Stomach (tissue), 4 donors: ENCODE measurements around the gene BAIAP2L1.
"Not testable (repeated sequence)": the region's sequence is repeated elsewhere in the genome, so short reads cannot be mapped to it uniquely, and the experiment has no call there.

Experiments used
- POLR2A ChIP-seq, 4 donors: fragments of 450-650 bp; IDR thresholded peaks; one replicate each; pipeline ENCODE4 v1.6.1; 2016; ENCODE audit warnings: antibody characterized with exemption in 4 of 4, control low read depth in 2 of 4, mild to moderate bottlenecking in 1 of 4, moderate library complexity in 1 of 4
- POLR2AphosphoS5 ChIP-seq, 3 donors: sonication (generic); formaldehyde crosslinking; IDR thresholded peaks; one replicate each; pipeline ENCODE4 v1.6.1; 2016; ENCODE audit warnings: antibody characterized with exemption in 3 of 3
- TF ChIP-seq, protein P1 (sequence below), 7 experiments: fragments of 450-650 bp in 4 of 7; fragments of 200-600 bp in 3 of 7; sonication (generic) in 3 of 7; IDR thresholded peaks; one replicate each; pipeline ENCODE4 v1.5.1; 2016 to 2019; ENCODE audit warnings: antibody characterized with exemption in 7 of 7, control low read depth in 2 of 7, mild to moderate bottlenecking in 1 of 7

DNA sequence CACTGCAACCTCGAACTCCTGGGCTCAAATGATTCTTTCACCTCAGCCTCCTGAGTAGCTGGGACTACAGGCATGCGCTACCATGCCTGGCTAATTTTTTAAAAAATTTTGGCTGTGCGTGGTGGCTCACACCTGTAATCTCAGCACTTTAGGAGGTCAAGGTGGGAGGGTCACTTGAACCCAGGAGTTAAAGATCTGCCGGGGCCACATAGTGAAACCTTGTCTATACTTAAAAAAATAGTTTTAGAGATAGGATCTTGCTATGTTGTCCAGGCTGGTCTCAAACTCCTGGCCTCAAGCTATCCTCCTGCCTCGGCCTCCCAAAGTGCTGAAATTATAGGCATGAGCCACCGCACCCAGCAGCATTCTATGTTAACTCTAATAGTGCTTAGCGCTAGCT lies 7.3 kb upstream of the BAIAP2L1 start:
- TF ChIP-seq, protein P1, sequence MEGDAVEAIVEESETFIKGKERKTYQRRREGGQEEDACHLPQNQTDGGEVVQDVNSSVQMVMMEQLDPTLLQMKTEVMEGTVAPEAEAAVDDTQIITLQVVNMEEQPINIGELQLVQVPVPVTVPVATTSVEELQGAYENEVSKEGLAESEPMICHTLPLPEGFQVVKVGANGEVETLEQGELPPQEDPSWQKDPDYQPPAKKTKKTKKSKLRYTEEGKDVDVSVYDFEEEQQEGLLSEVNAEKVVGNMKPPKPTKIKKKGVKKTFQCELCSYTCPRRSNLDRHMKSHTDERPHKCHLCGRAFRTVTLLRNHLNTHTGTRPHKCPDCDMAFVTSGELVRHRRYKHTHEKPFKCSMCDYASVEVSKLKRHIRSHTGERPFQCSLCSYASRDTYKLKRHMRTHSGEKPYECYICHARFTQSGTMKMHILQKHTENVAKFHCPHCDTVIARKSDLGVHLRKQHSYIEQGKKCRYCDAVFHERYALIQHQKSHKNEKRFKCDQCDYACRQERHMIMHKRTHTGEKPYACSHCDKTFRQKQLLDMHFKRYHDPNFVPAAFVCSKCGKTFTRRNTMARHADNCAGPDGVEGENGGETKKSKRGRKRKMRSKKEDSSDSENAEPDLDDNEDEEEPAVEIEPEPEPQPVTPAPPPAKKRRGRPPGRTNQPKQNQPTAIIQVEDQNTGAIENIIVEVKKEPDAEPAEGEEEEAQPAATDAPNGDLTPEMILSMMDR (IDR thresholded peaks at IDR 0.05) = not testable (repeated sequence)
- not testable (repeated sequence) for TF ChIP-seq POLR2AphosphoS5, POLR2A (IDR thresholded peaks at IDR 0.05)
